Measurements from ENCODE around the gene PKP3.

The PKP3 gene

DNA sequence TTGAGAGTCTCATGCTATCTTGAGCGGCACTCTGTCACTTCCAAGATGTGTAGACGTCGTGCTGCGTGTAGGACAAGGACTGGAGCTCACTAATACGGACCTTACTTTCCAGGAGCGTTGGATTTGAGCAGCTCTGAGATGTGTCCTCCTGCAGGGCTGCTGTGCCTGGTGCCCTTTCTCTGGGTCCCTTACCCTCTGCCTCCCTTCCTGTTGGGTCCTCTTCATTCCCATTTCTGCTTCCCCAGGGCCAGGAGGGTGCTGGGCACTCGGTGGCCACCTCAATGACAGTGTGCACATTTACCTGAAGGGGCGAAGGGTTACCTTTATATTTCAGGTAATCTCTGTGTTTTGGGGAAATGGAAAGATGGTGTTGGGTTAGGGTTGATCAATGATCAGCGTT is 60.0 kb downstream of the PKP3 start:
- no peak for TF ChIP-seq POLR2AphosphoS5 (IDR thresholded peaks at IDR 0.05; ENCODE audit: low read depth, low read length)
- TF ChIP-seq SIN3A (IDR thresholded peaks at IDR 0.05; ENCODE audit: borderline replicate concordance, insufficient read depth, low read length): no peak
- no peak for TF ChIP-seq TAF1 (IDR thresholded peaks at IDR 0.05; ENCODE audit: borderline replicate concordance, insufficient read depth, low read length)
- TF ChIP-seq, protein P1, sequence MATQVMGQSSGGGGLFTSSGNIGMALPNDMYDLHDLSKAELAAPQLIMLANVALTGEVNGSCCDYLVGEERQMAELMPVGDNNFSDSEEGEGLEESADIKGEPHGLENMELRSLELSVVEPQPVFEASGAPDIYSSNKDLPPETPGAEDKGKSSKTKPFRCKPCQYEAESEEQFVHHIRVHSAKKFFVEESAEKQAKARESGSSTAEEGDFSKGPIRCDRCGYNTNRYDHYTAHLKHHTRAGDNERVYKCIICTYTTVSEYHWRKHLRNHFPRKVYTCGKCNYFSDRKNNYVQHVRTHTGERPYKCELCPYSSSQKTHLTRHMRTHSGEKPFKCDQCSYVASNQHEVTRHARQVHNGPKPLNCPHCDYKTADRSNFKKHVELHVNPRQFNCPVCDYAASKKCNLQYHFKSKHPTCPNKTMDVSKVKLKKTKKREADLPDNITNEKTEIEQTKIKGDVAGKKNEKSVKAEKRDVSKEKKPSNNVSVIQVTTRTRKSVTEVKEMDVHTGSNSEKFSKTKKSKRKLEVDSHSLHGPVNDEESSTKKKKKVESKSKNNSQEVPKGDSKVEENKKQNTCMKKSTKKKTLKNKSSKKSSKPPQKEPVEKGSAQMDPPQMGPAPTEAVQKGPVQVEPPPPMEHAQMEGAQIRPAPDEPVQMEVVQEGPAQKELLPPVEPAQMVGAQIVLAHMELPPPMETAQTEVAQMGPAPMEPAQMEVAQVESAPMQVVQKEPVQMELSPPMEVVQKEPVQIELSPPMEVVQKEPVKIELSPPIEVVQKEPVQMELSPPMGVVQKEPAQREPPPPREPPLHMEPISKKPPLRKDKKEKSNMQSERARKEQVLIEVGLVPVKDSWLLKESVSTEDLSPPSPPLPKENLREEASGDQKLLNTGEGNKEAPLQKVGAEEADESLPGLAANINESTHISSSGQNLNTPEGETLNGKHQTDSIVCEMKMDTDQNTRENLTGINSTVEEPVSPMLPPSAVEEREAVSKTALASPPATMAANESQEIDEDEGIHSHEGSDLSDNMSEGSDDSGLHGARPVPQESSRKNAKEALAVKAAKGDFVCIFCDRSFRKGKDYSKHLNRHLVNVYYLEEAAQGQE (IDR thresholded peaks at IDR 0.05; ENCODE audit: insufficient read depth in 1 of 2, low read depth in 2 of 2, low read length in 2 of 2): no peak
- no peak for TF ChIP-seq FOXP2 (optimal IDR thresholded peaks at IDR 0.05; ENCODE audit: borderline replicate concordance, extremely low read depth, extremely low read length, insufficient read depth)
